Bladder microvascular endothelial cell (primary cell): ENCODE data around the gene DIABLO. TPM values are rescaled to one million over a fixed set of nuclear protein-coding genes. Genes with fewer than 3 reads are reported as not detected.

Experiments
- total RNA-seq: library from RNA; depleted of rRNA; stranded (reverse); fragments of >200 nt; gene quantifications from 2 replicates; pipeline ENCODE4 v1.2.3, GENCODE V29; 2014

The DIABLO gene
- total RNA-seq = 52.8 and 67.2 TPM in 2 replicates

DNA sequence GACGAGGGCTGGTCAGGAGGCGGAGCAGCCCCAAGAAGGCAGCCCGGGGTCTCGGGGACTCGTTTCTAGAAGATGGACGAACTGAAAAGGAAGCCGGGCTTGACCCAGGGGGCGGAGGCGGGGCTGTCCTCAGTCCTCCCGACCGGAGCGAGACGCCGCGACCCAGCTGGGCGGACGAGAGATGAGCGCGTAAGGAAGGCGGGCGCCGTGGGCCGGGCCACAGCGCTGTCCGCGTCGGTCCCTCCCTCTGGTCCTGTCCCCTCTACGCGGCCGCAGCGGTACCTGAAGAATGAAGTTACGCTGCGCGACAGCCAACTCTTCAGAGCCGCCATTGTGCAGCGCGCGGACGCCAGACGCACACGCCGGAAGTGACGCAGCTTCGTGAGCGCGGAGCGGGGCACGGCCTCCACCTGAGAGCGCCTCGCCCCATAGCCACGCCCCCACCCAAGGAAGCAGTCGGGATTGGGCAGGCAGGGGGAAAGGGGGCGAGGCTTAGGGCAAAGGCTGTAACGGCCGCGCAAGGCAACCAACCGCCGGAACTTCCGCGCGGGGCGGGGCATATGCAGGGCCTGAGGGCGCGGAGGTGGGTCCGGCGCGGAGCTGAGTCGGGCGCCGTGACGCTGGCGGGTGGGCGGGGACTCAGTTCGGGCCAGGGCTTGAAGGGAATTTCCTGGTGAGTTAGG is at the start of gene DIABLO:
Gene DIABLO, minus strand, starts transcription at position 370 of the 683 bp plus-strand sequence. Its CDS starts 38 bp downstream, at position 332.

DNA sequence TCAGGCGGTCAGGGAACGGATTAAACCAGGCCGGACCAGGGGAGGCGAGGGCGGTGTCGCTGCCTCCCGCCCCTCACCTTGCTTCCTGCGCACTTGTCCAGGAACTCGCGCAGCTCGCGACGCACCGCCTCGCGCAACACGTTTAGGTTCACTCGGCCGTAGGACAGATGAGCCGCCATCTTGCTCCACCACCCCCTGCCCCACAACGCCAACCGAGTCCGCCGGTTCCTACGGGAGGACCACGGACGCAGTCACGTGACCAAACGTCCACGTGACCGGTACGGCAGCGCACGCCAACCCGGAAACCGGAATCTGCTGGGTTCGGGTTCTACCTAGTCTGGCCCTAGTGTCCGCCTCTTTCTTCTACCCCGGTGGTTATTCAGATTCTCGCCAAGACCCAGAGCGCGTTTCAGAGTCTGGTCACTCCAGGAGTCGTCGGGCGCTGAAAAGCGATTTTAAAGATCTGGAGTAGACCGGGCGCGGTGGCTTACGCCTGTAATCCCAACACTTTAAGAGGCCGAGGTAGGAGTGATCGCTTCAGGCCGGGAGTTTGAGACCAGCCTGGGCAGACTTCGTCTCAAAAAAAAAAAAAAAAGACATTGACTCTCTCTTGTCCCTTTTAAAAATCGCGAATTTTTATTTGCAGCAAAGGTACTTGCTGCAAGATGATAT is 40.5 kb upstream of the DIABLO start, which contains the start of gene VPS33A:
Gene VPS33A, minus strand, starts transcription at position 265 of the 672 bp plus-strand sequence. Its CDS starts 86 bp downstream, at position 179.

DNA sequence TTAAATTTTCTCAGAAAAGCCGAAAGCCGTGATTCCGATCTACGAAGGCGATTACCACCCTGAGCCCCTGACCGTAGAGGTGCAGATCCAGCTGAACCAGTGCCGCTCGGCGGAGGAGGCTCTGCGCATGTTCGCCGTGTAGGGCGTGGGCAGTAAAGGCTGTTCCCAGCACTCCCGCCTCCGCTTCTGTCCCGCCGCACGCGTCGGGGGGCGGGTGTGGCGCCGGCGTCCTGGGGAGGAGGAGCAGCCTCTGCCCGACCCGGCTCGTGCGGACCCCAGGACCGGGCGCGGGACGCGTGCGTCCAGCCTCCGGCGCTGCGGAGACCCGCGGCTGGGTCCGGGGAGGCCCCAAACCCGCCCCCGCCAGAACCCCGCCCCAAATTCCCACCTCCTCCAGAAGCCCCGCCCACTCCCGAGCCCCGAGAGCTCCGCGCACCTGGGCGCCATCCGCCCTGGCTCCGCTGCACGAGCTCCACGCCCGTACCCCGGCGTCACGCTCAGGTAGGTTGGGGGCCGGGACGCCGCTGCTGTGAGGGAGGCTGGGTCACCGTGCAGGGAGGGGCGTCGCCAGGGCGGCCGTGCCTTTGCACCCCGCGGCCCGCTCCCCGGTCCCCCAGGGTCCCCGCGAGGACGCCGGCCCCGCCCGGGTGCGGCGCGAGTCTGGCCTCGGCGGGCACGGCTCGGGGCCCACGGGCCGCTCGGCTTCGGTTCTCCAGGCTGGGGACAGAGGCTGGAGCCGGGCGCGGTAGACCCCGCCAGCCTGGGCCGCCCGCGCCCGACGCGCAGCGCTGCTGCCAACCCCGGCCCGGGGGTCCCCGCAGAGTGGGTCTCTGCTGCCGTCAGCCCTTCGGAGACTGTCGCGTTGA is 22.3 kb downstream of the DIABLO start, which contains the start of gene B3GNT4:
Gene B3GNT4, plus strand, starts transcription at position 409 of the 866 bp plus-strand sequence. CDS start 910 bp downstream, outside the sequence.

DNA sequence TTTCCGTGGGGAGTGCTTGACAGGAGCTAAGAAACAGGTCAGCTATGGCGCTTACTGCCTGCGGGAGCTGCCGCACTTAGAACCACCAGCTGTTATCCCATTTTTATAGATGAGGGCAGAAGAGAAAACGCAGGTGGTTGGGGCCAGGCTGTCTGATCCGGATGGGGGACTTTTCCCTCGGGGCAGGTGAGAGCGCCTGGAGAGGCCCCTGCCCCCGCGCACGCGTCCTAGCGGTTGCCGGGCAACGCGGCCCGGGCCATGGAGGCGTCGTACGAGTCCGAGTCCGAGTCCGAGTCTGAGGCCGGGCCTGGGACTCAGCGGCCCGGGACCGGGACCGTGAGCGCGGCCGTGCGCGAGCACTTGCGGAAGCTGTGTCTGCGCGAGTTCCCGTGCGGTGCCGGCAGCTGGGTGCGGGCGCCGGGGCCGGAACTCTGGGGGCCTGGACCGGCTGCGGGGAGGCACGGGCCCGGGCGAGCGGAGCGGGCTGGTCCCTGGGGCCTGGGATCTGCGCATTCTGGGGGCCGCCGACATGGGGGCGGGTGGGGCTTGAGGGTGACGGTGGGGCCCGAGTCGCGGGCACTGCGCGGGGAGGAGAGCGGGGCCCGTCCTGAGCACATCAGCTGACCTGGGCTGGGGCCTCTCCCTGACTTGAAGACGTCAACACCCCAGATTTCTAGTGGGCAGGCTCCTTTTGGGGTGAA is 42.8 kb downstream of the DIABLO start, which contains the start of gene LRRC43:
Gene LRRC43, plus strand, starts transcription at position 237 of the 701 bp plus-strand sequence. Its CDS starts 22 bp downstream, at position 259.

DNA sequence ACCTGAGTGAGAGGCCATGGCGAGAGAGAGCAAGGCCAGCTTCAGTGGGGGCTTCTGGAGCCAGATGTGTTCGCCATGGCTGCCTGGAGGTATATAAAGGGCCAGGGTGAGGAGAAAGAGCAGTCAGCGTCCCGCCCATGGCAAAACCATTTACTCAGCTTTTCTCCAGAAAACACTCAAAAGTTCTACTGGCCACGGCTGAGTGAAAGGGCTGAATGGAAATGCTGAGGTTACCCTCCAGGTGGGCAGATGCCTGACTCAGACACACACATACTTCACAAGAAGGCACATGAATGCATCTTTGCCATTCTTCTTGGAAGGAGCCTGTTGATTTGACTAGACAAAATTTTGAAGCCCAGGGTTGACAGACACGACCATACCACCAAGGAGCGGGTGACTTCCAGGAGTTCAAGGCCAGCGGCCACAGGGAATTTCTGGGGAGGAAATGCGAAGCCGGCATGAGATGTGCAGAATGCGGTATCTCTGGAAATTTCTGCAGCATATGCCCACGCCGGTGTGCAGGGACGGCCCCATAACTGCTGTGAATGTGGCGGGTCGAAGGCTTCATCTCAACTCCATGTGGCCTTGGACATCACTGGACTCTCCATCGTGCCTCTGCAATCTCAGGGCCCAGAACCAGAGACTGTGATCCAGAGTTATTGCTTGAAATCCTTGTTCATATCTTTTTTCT is 51.6 kb downstream of the DIABLO start, which contains the start of gene IL31:
Gene IL31, minus strand, starts transcription at position 67 of the 691 bp plus-strand sequence. Its CDS starts 49 bp downstream, at position 18.

Other genes with a start within 250 kb of the DIABLO start
- 3.2 and 9.7 TPM in 2 replicates for gene BCL7A, start 204.2 kb downstream of the DIABLO start, total RNA-seq
- gene MLXIP, start 147.3 kb downstream of the DIABLO start, total RNA-seq = 12.1 and 35.0 TPM in 2 replicates
- gene IL31, start 51.8 kb downstream of the DIABLO start, total RNA-seq = not detected in 2 replicates
- 0.81 and 0.82 TPM in 2 replicates for gene LRRC43, start 42.9 kb downstream of the DIABLO start, total RNA-seq
- gene B3GNT4, start 22.3 kb downstream of the DIABLO start, total RNA-seq = under 0.01 TPM in 1 of 2 replicates, not detected in the other
- gene VPS33A, start 40.4 kb upstream of the DIABLO start, total RNA-seq = 15.1 and 24.4 TPM in 2 replicates
- 32.4 and 67.1 TPM in 2 replicates for gene CLIP1, start 196.6 kb upstream of the DIABLO start, total RNA-seq